Natural killer cell (primary cell): ENCODE measurements around the gene FAM136A. TPM values are rescaled to one million over a fixed set of nuclear protein-coding genes. Genes with fewer than 3 reads are reported as not detected.

ENCODE experiments used
- ATAC-seq, 3 donors: fragments of 150-1000 bp in 2 of 3; fragments of 200-7000 bp in 1 of 3; cut with Tn5 transposase; 1 replicate in 1 of 3; 2 replicates in 2 of 3; pipeline ENCODE4 v1.10.0; 2021; ENCODE audit warnings: mild to moderate bottlenecking in 2 of 3, moderate library complexity in 2 of 3
- DNase-seq, 2 donors: peaks; one replicate each; pipeline versions ENCODE4 v3.0.0 to v3.0.0-alpha.2; 2013 to 2021; ENCODE audit warnings: mixed read lengths in 1 of 2
- H3K27ac ChIP-seq: one replicate; pipeline ENCODE4 v1.5.1; 2013; ENCODE audit warnings: mild to moderate bottlenecking, low read length
- H3K27me3 ChIP-seq: one replicate; pipeline ENCODE4 v1.6.1; 2013; ENCODE audit warnings: low read length; ENCODE audit not compliant: control insufficient read depth, insufficient read depth
- H3K36me3 ChIP-seq: one replicate; pipeline ENCODE4 v1.6.1; 2013; ENCODE audit warnings: low read length; ENCODE audit not compliant: control insufficient read depth, insufficient read depth
- H3K4me1 ChIP-seq: one replicate; pipeline ENCODE4 v1.6.1; 2013; ENCODE audit warnings: low read length; ENCODE audit not compliant: control insufficient read depth, insufficient read depth
- H3K4me3 ChIP-seq: one replicate; pipeline ENCODE4 v1.5.1; 2013; ENCODE audit warnings: low read length
- H3K9me3 ChIP-seq: one replicate; pipeline ENCODE4 v1.6.1; 2013; ENCODE audit warnings: low read length; ENCODE audit not compliant: control insufficient read depth, insufficient read depth
- H3K27ac Mint-ChIP-seq, 2 donors: one replicate each; pipeline ENCODE4 v1.8.0; 2022; ENCODE audit warnings: mild to moderate bottlenecking in 2 of 2, mixed read lengths in 2 of 2, moderate library complexity in 1 of 2
- H3K27me3 Mint-ChIP-seq, 2 donors: one replicate each; pipeline ENCODE4 v1.8.0; 2022; ENCODE audit warnings: low read depth in 2 of 2, mixed read lengths in 2 of 2
- H3K36me3 Mint-ChIP-seq: one replicate; pipeline ENCODE4 v1.8.0; 2022; ENCODE audit warnings: mixed read lengths
- H3K4me1 Mint-ChIP-seq, 2 donors: one replicate each; pipeline ENCODE4 v1.8.0; 2022; ENCODE audit warnings: mixed read lengths in 2 of 2
- H3K4me3 Mint-ChIP-seq: one replicate; pipeline ENCODE4 v1.8.0; 2022; ENCODE audit warnings: mild to moderate bottlenecking, moderate library complexity, mixed read lengths
- H3K9me3 Mint-ChIP-seq, 2 donors: one replicate each; pipeline ENCODE4 v1.8.0; 2022; ENCODE audit warnings: mixed read lengths in 2 of 2
- WGBS: methylation state at CpG from one replicate; pipeline ENCODE4 v1.1.7; 2013; ENCODE audit warnings: missing lambda C conversion rate; ENCODE audit not compliant: insufficient coverage; 5-methylcytosine and 5-hydroxymethylcytosine counted together
- intact Hi-C: fragments of 100-400 bp; cut with micrococcal nuclease; formaldehyde crosslinking; loops from one replicate; pipeline ENCODE4 v1.14.2; 2022
- total RNA-seq, 4 donors: library from RNA; stranded (reverse); fragments of 120-200 nt in 1 of 4; gene quantifications; one replicate each; pipeline versions ENCODE4 v1.2.3 to v1.2.4, GENCODE V29; 2013 to 2022
- TF ChIP-seq, protein P1 (sequence below): fragments of 200-600 bp; IDR thresholded peaks from one replicate; pipeline ENCODE4 v1.8.0; 2022; ENCODE audit warnings: antibody characterized with exemption

FAM136A gene
- total RNA-seq, 3 donors from 2014 or later (not counting 1 experiment from before 2014, with no cell fraction given), result 32.5 to 38.3 (median 36.6) TPM

DNA sequence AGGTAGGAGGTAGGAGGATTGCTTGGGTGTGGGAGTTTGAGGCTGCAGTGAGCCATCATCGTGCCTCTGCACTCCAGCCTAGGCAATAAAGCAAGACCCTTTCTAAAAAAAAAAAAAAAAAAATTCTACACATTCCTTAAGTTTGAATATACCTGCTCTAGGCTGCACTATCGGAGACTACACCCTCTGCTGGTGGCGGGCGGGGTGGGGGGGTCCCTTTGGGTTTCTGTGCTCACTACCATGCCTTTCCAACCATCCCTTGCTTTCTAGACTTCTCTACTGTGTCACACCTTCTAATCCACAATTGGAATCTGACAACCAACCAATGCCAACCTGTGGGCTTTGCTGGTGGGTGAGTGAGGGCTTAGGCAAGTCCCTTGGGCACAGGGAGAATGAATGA, 34.7 kb upstream of the FAM136A start:
- TF ChIP-seq, protein P1, sequence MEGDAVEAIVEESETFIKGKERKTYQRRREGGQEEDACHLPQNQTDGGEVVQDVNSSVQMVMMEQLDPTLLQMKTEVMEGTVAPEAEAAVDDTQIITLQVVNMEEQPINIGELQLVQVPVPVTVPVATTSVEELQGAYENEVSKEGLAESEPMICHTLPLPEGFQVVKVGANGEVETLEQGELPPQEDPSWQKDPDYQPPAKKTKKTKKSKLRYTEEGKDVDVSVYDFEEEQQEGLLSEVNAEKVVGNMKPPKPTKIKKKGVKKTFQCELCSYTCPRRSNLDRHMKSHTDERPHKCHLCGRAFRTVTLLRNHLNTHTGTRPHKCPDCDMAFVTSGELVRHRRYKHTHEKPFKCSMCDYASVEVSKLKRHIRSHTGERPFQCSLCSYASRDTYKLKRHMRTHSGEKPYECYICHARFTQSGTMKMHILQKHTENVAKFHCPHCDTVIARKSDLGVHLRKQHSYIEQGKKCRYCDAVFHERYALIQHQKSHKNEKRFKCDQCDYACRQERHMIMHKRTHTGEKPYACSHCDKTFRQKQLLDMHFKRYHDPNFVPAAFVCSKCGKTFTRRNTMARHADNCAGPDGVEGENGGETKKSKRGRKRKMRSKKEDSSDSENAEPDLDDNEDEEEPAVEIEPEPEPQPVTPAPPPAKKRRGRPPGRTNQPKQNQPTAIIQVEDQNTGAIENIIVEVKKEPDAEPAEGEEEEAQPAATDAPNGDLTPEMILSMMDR, result no peak
- Histone ChIP-seq H3K4me3 (no peak overlapping the region), H3K36me3 (no peaks in the 10 kb centered on the region), H3K9me3 (no peaks in the 10 kb centered on the region), H3K4me1 (no peaks in the 10 kb centered on the region), H3K27ac (no peak overlapping the region), H3K27me3 (no peaks in the 10 kb centered on the region)
- WGBS, result 100% methylated on average over 3 of the region's 4 CpGs
- no peaks in the 10 kb centered on the region for H3K9me3 Mint-ChIP-seq
- H3K4me1 Mint-ChIP-seq, result peaks cover 0 to 6% of the 10 kb centered on the region in 2 donors
- no peak overlapping the region for H3K27ac Mint-ChIP-seq
- peaks cover 0 to 4% of the 10 kb centered on the region in 2 donors for H3K27me3 Mint-ChIP-seq
- intact Hi-C loops, result no loop called here
- H3K36me3 Mint-ChIP-seq, result no peaks in the 10 kb centered on the region
- DNase-seq (no peak), ATAC-seq (no peak)
- no peak overlapping the region for H3K4me3 Mint-ChIP-seq

DNA sequence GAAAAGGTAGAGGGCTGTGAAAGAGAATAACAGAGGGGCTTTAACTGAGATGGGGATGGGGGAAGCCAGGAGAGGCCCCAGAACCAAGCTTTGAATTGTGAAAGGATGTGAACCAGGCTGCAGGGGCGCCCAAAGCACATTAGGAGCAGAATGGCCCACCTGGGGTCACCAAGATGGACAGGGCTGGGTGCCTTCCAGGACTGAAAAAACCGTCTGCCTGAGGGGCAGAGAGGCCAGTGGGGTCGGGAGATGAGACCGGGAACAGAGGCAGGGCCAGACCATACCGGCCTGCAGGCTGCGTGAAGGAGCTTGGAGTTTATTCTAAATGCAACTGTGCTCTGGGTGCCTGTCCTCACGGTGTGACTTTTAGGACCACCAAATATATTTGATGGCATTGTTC, 29.1 kb upstream of the FAM136A start:
- no peak for ATAC-seq
- no peaks in the 10 kb centered on the region for H3K36me3 Mint-ChIP-seq

DNA sequence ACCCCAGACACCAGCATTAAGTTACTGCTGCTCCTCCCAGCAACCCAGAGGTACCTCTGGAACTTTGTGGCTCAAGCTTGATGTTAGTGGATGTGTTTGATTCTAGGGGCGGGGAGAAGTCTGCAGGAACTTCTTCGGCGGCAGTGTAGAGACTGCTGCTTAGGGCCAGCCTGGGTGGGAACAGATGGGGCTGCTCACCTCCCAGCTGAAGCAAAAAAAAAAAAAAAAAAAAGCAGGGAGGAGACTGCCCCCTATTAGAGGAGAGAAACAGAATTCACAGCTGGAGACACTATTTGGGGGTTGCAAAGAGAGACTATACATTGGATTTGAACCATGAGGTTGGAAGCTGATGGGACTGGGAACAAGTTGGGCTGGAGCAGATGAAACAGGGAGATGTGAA, 28.6 kb upstream of the FAM136A start:
- intact Hi-C loops, result no loop called here
- H3K4me3 ChIP-seq, result no peak overlapping the region
- H3K27me3 ChIP-seq, result no peaks in the 10 kb centered on the region
- no peaks in the 10 kb centered on the region for H3K36me3 ChIP-seq
- ATAC-seq (no peak), DNase-seq (no peak)
- H3K4me1 ChIP-seq, result no peaks in the 10 kb centered on the region
- Mint-ChIP-seq H3K27ac (no peak overlapping the region), H3K4me3 (no peak overlapping the region), H3K4me1 (no peaks in the 10 kb centered on the region), H3K9me3 (no peaks in the 10 kb centered on the region), H3K27me3 (peaks cover 7 to 15% of the 10 kb centered on the region in 2 donors), H3K36me3 (no peaks in the 10 kb centered on the region)
- TF ChIP-seq, protein P1, result no peak
- WGBS, result 93% methylated on average over 3 of the region's 3 CpGs
- H3K27ac ChIP-seq, result no peak overlapping the region
- no peaks in the 10 kb centered on the region for H3K9me3 ChIP-seq

More for the DNA sequence above, 29.1 kb upstream of the FAM136A start:
- H3K36me3 ChIP-seq, result no peaks in the 10 kb centered on the region
- Mint-ChIP-seq H3K27ac (no peak overlapping the region), H3K4me3 (no peak overlapping the region), H3K27me3 (peaks cover 7 to 14% of the 10 kb centered on the region in 2 donors), H3K4me1 (no peaks in the 10 kb centered on the region), H3K9me3 (no peaks in the 10 kb centered on the region)
- no peak for DNase-seq
- no peak overlapping the region for H3K4me3 ChIP-seq
- H3K27me3 ChIP-seq, result no peaks in the 10 kb centered on the region
- TF ChIP-seq, protein P1, result no peak
- no peak overlapping the region for H3K27ac ChIP-seq
- no peaks in the 10 kb centered on the region for H3K9me3 ChIP-seq
- intact Hi-C loops, result no loop called here
- H3K4me1 ChIP-seq, result no peaks in the 10 kb centered on the region
- WGBS, result 85% methylated on average over 7 of the region's 7 CpGs

DNA sequence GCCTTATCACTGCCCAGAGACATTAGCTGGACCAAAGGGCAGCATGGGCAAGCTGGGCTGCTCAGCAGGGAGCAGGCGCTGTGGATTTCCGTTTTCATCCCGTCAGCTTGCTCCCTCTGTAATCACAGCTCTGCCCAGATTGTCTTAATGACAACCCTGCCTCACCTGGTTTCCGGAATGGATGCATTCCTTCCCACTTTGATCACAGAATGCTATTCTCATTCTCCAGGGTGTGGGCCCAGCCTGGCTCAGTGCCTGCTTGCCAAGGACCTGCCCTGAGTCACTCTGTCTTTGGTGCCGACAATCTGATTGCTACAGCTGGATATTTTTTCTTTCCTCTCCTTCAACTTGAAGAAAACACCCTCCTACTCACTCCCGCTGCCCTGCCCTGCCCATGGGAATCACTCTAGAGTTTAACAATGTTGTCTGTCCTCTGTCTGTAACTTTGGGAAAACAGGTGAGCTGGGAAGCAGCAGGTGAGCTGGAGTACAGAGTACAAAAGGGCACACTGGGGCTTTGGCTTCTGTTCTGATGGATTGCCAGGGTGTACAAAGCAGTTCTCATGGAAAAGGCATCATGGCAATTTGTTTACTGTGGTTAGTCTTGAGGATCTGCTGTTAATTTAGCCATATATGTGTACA, 27.2 kb upstream of the FAM136A start:
- TF ChIP-seq, protein P1, result no peak
- H3K4me1 Mint-ChIP-seq, result no peaks in the 10 kb centered on the region

More for the DNA sequence above, 27.2 kb upstream of the FAM136A start:
- no peak overlapping the region for H3K4me3 ChIP-seq
- no peaks in the 10 kb centered on the region for H3K9me3 ChIP-seq
- no peaks in the 10 kb centered on the region for H3K4me1 ChIP-seq
- H3K9me3 Mint-ChIP-seq, result no peaks in the 10 kb centered on the region
- H3K27ac Mint-ChIP-seq, result no peak overlapping the region
- no peaks in the 10 kb centered on the region for H3K36me3 Mint-ChIP-seq
- H3K27ac ChIP-seq, result no peak overlapping the region
- no peaks in the 10 kb centered on the region for H3K27me3 ChIP-seq
- DNase-seq, result no peak
- no peak for ATAC-seq
- peaks cover 10 to 23% of the 10 kb centered on the region in 2 donors for H3K27me3 Mint-ChIP-seq
- H3K4me3 Mint-ChIP-seq, result no peak overlapping the region
- H3K36me3 ChIP-seq, result no peaks in the 10 kb centered on the region
- intact Hi-C loops, result no loop called here
- WGBS, result 91% methylated on average over 6 of the region's 6 CpGs
